Activated CD4-positive, alpha-beta T cell treated with anti-CD3 and anti-CD28 coated beads, Interleukin-2, amount 10 ng/mL, durations not matched to agents 24 days and 14 days (primary cell): ENCODE data around the gene AFAP1. TPM values are rescaled to one million over a fixed set of nuclear protein-coding genes. Genes with fewer than 3 reads are reported as not detected.

Experiments used
- DNase-seq: peaks from one replicate; pipeline ENCODE4 v3.0.0; 2022
- H3K27ac Mint-ChIP-seq: one replicate; pipeline ENCODE4 v1.8.0; 2022; ENCODE audit warnings: mild to moderate bottlenecking, mixed read lengths
- H3K27me3 Mint-ChIP-seq: one replicate; pipeline ENCODE4 v1.8.0; 2022; ENCODE audit warnings: mixed read lengths
- H3K36me3 Mint-ChIP-seq: one replicate; pipeline ENCODE4 v1.8.0; 2022; ENCODE audit warnings: low read depth, mild to moderate bottlenecking, mixed read lengths
- H3K4me1 Mint-ChIP-seq: one replicate; pipeline ENCODE4 v1.8.0; 2021; ENCODE audit warnings: mixed read lengths
- H3K4me3 Mint-ChIP-seq: one replicate; pipeline ENCODE4 v1.8.0; 2022; ENCODE audit warnings: mild to moderate bottlenecking, moderate library complexity, mixed read lengths
- H3K9me3 Mint-ChIP-seq: one replicate; pipeline ENCODE4 v1.8.0; 2021; ENCODE audit warnings: mixed read lengths
- intact Hi-C: fragments of 100-400 bp; cut with micrococcal nuclease; formaldehyde crosslinking; loops from one replicate; pipeline ENCODE4 v1.15.1; 2023
- total RNA-seq: library from RNA; stranded (reverse); gene quantifications from 2 replicates; pipeline ENCODE4 v1.2.3, GENCODE V29; 2022

The AFAP1 gene
- total RNA-seq, 1 donor from 2014 or later, result 37.6 TPM

DNA sequence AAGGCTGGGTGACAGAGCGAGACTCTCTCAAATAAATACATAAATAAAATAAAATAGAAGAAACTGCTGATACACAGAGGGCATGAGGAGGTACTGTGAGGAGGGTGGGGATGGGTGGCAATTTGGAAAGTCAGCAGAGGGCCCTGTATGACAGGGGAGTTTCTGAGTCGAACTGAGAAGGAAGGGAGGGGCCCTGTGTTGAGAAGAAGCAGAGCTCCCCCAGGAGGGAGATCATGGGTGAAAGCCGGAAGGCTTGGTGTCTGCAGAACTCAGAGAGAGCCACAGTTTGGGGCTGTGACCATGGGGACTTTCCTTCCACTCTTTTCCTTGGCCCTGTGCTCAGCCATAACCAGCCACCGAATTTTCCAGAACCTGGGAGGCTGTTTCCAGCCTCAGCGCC, 24.8 kb upstream of the AFAP1 start:
- Mint-ChIP-seq H3K4me3 (no peak overlapping the region), H3K9me3 (no peaks in the 10 kb centered on the region), H3K36me3 (peaks cover 3% of the 10 kb centered on the region), H3K27me3 (peaks cover 3% of the 10 kb centered on the region), H3K27ac (peak overlapping the region; percentile 81), H3K4me1 (peaks cover 66% of the 10 kb centered on the region)
- intact Hi-C loops, result no loop called here
- peak; percentile 78 for DNase-seq

- Mint-ChIP-seq H3K4me1 (peaks cover 65% of the 10 kb centered on the region), H3K36me3 (peaks cover 3% of the 10 kb centered on the region), H3K4me3 (no peak overlapping the region), H3K9me3 (no peaks in the 10 kb centered on the region), H3K27me3 (peaks cover 3% of the 10 kb centered on the region), H3K27ac (peak overlapping the region; percentile 54)
- DNase-seq, result no peak
- intact Hi-C loops, result no loop called here
Observed at GRCh38 chr4:7963691-7964090, 24.0 kb upstream of the AFAP1 start.

- Mint-ChIP-seq H3K4me1 (peaks cover 60% of the 10 kb centered on the region), H3K36me3 (peaks cover 3% of the 10 kb centered on the region)
Observed at GRCh38 chr4:7962609-7963508, 23.2 kb upstream of the AFAP1 start.

DNA sequence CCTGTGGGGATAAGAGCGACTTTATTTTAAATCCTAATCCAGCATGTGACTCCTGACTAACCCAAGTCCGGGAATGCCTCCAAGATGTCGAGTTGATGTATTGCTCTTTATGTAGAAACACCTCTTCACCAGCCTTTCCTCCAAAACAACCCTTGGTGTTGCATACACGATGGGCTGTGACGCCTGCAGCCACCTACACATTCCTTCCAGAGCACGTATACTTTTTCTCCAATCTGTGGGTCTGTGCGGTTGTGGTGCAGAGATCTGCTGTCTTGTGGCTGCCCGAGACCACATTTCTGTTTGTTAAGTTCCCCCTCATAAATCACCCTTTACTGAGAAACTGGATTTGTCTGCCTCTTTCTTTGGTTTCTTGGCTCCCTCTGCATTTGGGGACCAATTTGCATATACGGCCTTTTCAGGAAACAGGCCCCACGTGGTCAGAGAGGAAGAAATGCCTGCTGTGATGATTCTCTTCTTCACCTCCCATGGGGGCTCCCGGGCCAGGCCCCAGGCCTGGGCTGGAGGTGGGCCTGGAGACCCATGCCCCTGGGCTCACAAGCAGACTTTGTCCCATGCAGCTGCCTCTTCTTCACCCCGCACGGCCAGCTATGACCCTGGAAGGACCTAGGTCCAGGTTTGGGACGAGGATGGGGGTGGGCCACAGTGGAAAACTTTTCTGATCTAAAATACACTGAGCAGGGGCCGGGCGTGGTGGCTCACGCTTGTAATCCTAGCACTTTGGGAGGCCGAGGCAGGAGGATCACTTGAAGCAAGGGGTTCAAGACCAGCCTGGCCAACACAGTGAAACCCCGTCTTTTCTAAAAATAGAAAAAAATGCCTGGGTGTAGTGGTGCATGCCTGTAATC, 21.4 kb upstream of the AFAP1 start:
- Mint-ChIP-seq H3K4me1 (peaks cover 56% of the 10 kb centered on the region), H3K27ac (peak overlapping the region; percentile 97), H3K4me3 (peak overlapping the region; percentile 63), H3K36me3 (peaks cover 3% of the 10 kb centered on the region), H3K9me3 (no peaks in the 10 kb centered on the region), H3K27me3 (peaks cover 5% of the 10 kb centered on the region)
- intact Hi-C loops, result loop anchor here (1.0 kb wide), 3 partner anchors 8 to 104 kb away; no protein-coding TSS in a partner anchor
- DNase-seq, result peak; percentile 91

More at GRCh38 chr4:7962609-7963508, 23.2 kb upstream of the AFAP1 start:
- peaks cover 3% of the 10 kb centered on the region for H3K27me3 Mint-ChIP-seq
- intact Hi-C loops, result no loop called here
- H3K4me3 Mint-ChIP-seq, result peak overlapping the region; percentile 49
- peak overlapping the region; percentile 77 for H3K27ac Mint-ChIP-seq
- DNase-seq, result no peak
- H3K9me3 Mint-ChIP-seq, result no peaks in the 10 kb centered on the region

DNA sequence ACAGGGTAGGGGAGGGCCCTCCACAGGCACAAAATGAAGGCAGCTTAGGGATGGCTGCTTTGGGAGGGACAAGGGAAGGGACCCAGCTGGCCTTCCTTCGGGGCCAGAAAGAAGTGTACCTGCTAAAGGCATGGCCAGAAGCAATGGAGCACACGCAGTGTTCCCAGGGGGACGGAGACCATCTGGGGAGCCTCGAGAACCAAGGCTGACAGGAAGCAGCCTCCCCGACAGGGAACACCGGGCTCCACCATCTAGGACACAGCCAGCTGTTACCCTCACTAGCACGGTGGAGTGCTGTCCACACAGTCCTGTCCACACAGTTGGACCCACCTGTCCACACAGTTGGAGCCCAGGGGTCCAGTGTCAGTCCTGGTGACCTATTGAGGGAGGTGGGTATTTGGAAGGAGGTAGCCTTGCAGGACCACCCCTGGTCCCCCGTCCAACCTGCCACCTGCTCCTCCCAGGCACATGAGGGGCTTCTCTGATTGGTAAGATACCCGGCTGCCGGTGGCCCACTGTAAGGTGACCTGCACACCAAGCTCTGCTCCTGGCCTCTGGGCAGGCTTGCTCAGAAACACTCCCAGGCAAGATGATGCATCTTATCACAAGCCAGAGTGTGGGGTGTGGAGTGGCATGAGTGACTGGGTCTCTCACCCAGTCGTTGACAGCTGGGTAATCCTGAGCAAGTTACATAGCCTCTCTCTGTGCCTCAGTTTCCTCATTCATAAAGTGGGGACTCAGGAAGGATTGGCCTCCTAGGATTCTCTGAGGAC, 20.5 kb upstream of the AFAP1 start:
- H3K9me3 Mint-ChIP-seq, result no peaks in the 10 kb centered on the region
- intact Hi-C loops, result no loop called here

GRCh38 chr4:7959078-7959477, 19.4 kb upstream of the AFAP1 start:
- peaks cover 5% of the 10 kb centered on the region for H3K27me3 Mint-ChIP-seq
- intact Hi-C loops, result no loop called here
- H3K27ac Mint-ChIP-seq, result peak overlapping the region; percentile 72
- DNase-seq, result no peak
- H3K36me3 Mint-ChIP-seq, result peaks cover 3% of the 10 kb centered on the region
- peaks cover 43% of the 10 kb centered on the region for H3K4me1 Mint-ChIP-seq
- no peak overlapping the region for H3K4me3 Mint-ChIP-seq
- no peaks in the 10 kb centered on the region for H3K9me3 Mint-ChIP-seq

More for the DNA sequence above, 20.5 kb upstream of the AFAP1 start:
- Mint-ChIP-seq H3K27ac (peak overlapping the region; percentile 97), H3K4me3 (peak overlapping the region; percentile 63), H3K36me3 (peaks cover 3% of the 10 kb centered on the region), H3K4me1 (peaks cover 51% of the 10 kb centered on the region), H3K27me3 (peaks cover 5% of the 10 kb centered on the region)
- DNase-seq, result no peak

DNA sequence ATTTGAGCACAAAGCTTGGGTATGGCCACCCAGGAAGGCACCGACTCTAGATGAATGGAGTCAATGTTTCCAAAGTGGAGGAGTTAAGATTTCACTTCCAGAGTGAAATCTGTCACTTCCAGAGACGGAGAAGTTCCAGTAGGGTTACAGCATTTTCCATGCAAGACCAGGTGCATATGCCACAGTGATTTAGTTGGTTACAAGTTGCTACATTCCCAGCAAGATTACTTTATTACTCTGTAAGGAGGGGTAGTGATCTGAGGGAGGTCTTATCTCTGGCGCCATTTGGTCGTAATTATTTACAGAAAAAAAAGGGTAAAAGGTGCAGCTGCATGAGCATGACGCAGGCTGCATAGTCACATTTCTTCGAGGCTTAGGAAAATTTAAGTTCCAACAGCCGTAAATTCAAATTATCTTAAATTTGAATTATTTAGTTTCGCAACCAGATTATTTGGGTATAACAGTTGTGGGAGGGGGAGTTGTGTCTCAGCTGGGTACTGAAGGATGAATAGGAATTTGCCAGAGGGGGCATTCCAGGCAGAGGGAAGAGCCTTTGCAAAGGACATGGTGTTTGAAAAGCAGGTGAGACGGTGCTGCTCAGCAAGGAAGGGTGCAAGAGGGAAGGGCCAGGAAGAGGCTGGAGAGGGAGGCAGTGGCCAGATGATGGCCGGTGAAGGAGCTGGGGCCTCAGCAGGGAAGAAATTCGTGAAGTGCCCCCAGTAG, 17.4 kb upstream of the AFAP1 start:
- no peak overlapping the region for H3K27ac Mint-ChIP-seq
- H3K27me3 Mint-ChIP-seq, result peaks cover 5% of the 10 kb centered on the region
- no peak overlapping the region for H3K4me3 Mint-ChIP-seq
- no peak for DNase-seq
- intact Hi-C loops, result no loop called here
- peaks cover 28% of the 10 kb centered on the region for H3K4me1 Mint-ChIP-seq
- H3K36me3 Mint-ChIP-seq, result peaks cover 4% of the 10 kb centered on the region
- H3K9me3 Mint-ChIP-seq, result peaks cover 9% of the 10 kb centered on the region

- intact Hi-C loops, result no loop called here
- H3K27me3 Mint-ChIP-seq, result peaks cover 5% of the 10 kb centered on the region
- H3K4me3 Mint-ChIP-seq, result no peak overlapping the region
- peaks cover 14% of the 10 kb centered on the region for H3K9me3 Mint-ChIP-seq
- H3K27ac Mint-ChIP-seq, result no peak overlapping the region
- DNase-seq, result no peak
- H3K36me3 Mint-ChIP-seq, result peaks cover 4% of the 10 kb centered on the region
- peaks cover 27% of the 10 kb centered on the region for H3K4me1 Mint-ChIP-seq
Observed at GRCh38 chr4:7956270-7956808, 16.7 kb upstream of the AFAP1 start.

DNA sequence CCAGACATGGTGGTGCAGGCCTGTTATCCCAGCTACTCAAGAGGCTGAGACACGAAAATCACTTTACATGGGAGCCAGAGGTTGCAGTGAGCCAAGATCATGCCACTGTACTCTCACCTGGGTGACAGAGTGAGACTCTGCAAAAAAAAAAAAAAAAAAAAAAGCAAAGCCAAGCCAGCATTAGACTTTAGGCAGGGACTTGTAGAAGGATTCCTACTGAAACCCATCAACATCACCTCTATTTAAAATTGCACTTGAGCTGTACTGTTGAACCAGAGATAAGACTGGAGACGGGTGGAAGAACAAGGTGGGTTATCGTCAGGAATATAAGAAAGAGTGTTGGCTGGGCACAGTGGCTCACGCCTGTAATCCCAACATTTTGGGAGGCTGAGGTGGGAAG, 15.7 kb upstream of the AFAP1 start:
- no peak for DNase-seq
- Mint-ChIP-seq H3K9me3 (peaks cover 14% of the 10 kb centered on the region), H3K27me3 (peaks cover 2% of the 10 kb centered on the region), H3K36me3 (peaks cover 3% of the 10 kb centered on the region), H3K27ac (no peak overlapping the region), H3K4me3 (no peak overlapping the region), H3K4me1 (peaks cover 17% of the 10 kb centered on the region)
- intact Hi-C loops, result no loop called here

DNA sequence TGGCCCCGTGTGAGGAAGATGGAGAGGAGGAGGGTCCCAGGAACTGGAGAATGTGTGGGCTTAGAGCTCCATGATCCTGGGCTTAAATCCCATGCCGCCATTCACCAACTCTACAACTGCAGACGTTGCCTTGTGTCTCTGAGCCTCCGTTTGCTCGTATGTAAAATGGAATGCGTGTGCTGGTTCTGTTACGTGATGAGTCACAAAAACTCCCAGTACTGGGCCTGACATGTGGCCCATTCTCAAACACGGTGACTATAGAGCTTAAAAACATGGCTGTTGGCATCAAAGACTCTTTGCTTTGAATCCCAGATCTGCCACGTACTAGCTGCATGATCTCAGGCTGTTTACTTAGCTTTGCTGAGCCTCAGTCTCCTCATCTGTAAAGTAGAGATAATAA, 13.0 kb upstream of the AFAP1 start:
- peaks cover 4% of the 10 kb centered on the region for H3K27me3 Mint-ChIP-seq
- H3K9me3 Mint-ChIP-seq, result peaks cover 14% of the 10 kb centered on the region
- no peak overlapping the region for H3K27ac Mint-ChIP-seq
- DNase-seq, result no peak
- no peak overlapping the region for H3K4me3 Mint-ChIP-seq
- intact Hi-C loops, result no loop called here
- peaks cover 3% of the 10 kb centered on the region for H3K36me3 Mint-ChIP-seq
- H3K4me1 Mint-ChIP-seq, result peaks cover 18% of the 10 kb centered on the region

DNA sequence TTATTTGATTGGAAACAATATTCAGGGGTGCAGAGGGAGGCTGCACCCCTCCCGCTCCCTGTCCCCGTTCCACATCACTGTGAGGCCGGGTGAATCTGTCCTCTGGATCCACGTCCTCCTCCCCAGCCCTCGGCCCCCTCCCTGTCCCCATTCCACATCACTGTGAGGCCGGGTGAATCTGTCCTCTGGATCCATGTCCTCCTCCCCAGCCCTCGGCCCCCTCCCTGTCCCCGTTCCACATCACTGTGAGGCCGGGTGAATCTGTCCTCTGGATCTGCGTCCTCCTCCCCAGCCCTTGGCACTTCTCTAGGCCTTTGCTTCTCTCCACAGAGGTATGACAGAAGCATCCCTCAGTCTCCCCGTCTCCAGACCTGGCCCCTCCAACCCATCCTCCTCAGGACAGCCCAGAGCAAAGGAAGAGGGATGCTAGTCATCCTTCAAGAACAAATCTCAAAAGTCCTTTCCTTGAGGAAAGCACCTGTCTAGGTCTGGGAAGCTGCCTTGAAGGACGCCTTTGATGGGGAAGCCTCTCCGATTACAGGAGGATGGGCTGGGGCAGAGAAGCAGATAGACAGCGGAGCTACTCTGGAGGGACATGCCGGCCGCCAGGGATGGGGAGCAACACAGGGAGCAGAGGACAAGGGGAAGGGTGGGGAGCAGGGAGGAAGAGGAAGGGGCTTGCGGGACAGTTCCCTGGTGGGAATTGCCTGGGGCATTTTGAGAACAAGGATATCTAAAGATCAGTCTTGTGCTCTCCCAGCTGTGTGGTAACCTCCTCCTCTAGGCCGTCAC, 10.8 kb upstream of the AFAP1 start:
- intact Hi-C loops, result no loop called here
- Mint-ChIP-seq H3K4me1 (peaks cover 13% of the 10 kb centered on the region), H3K9me3 (peaks cover 14% of the 10 kb centered on the region)

GRCh38 chr4:7949759-7950158, 10.1 kb upstream of the AFAP1 start:
- intact Hi-C loops, result no loop called here
- peaks cover 3% of the 10 kb centered on the region for H3K36me3 Mint-ChIP-seq
- DNase-seq, result no peak
- peaks cover 13% of the 10 kb centered on the region for H3K4me1 Mint-ChIP-seq
- no peak overlapping the region for H3K4me3 Mint-ChIP-seq
- H3K27ac Mint-ChIP-seq, result no peak overlapping the region
- peaks cover 14% of the 10 kb centered on the region for H3K9me3 Mint-ChIP-seq
- H3K27me3 Mint-ChIP-seq, result peaks cover 2% of the 10 kb centered on the region

More for the DNA sequence above, 10.8 kb upstream of the AFAP1 start:
- Mint-ChIP-seq H3K36me3 (peaks cover 3% of the 10 kb centered on the region), H3K27ac (no peak overlapping the region), H3K27me3 (peaks cover 2% of the 10 kb centered on the region), H3K4me3 (no peak overlapping the region)
- DNase-seq, result no peak
